Endothelial cell of umbilical vein (primary cell): ENCODE measurements around the gene PTH1R. TPM values are rescaled to one million over a fixed set of nuclear protein-coding genes. Genes with fewer than 3 reads are reported as not detected.

ENCODE experiments used
- BruUV-seq: library from RNA; stranded (reverse); fragments of 400-500 nt; replicated peaks from 2 replicates; lab custom pipeline; 2021; lab: Mats Ljungman, UMichigan
- CTCF ChIA-PET: fragments of 300-600, 350-600 bp; sonication (Branson Sonifier 250); formaldehyde crosslinking; loops from one replicate; lab custom pipeline; 2021; ENCODE audit warnings: antibody characterized with exemption, inconsistent platforms; lab: Charles Lee
- POLR2A ChIA-PET: fragments of 300-600, 350-600 bp; sonication (Branson Sonifier 250); formaldehyde crosslinking; loops from one replicate; lab custom pipeline; 2021; ENCODE audit warnings: antibody characterized with exemption, inconsistent platforms; lab: Charles Lee
- DNase-seq: peaks from one replicate; pipeline ENCODE4 v3.0.0-alpha.2; 2011; ENCODE audit warnings: low read depth, low spot score
- FAIRE-seq: peaks from 2 replicates; lab custom pipeline; 2011; peaks lifted over from hg19 to GRCh38; lab: Jason Lieb, UNC
- H2AFZ ChIP-seq: 2 replicates; pipeline ENCODE4 v1.6.0; 2012; ENCODE audit warnings: low read depth, low read length, control low read depth, inconsistent platforms
- H3K27ac ChIP-seq: 2 replicates; pipeline ENCODE4 v1.5.1; 2011; ENCODE audit warnings: low read depth, mild to moderate bottlenecking, control low read depth, low read length, moderate library complexity; ENCODE audit not compliant: insufficient read depth
- H3K27me3 ChIP-seq, 2 experiments: 2 replicates each; pipeline versions ENCODE4 v1.6.0 to v1.6.1; 2011; ENCODE audit warnings: low read length in 2 of 2, mixed read lengths in 1 of 2; ENCODE audit not compliant: control insufficient read depth in 2 of 2, insufficient read depth in 2 of 2
- H3K36me3 ChIP-seq, 2 experiments: 2 replicates in 1 of 2; 3 replicates in 1 of 2; pipeline ENCODE4 v1.5.1; 2011; ENCODE audit warnings: low read length in 2 of 2, mild to moderate bottlenecking in 1 of 2, moderate library complexity in 1 of 2; ENCODE audit not compliant: control insufficient read depth in 2 of 2, insufficient read depth in 2 of 2; ENCODE audit errors: extremely low read depth in 1 of 2
- H3K4me1 ChIP-seq: 3 replicates; pipeline ENCODE4 v1.5.1; 2011; ENCODE audit warnings: mild to moderate bottlenecking, low read length; ENCODE audit not compliant: control insufficient read depth, insufficient read depth; ENCODE audit errors: extremely low read depth
- H3K4me2 ChIP-seq: 2 replicates; pipeline ENCODE4 v1.6.1; 2011; ENCODE audit warnings: low read length, control low read depth, mixed read lengths; ENCODE audit not compliant: insufficient read depth
- H3K4me3 ChIP-seq, 3 experiments: fragments of 200-600 bp in 1 of 3; sonication (generic), shearing (Covaris generic) in 1 of 3; replicated peaks in 1 of 3; 2 replicates each; pipeline ENCODE4 v1.5.1; 2011 to 2016; ENCODE audit warnings: control low read depth in 3 of 3, low read length in 3 of 3, mild to moderate bottlenecking in 2 of 3, inconsistent platforms in 1 of 3, low read depth in 1 of 3, moderate library complexity in 1 of 3; ENCODE audit not compliant: insufficient read depth in 1 of 3
- H3K79me2 ChIP-seq: 2 replicates; pipeline ENCODE4 v1.6.0; 2012; ENCODE audit warnings: low read length, inconsistent platforms; ENCODE audit not compliant: control insufficient read depth, insufficient read depth
- H3K9ac ChIP-seq: replicated peaks from 2 replicates; pipeline ENCODE3; 2011; ENCODE audit warnings: low read length, control low read depth; ENCODE audit not compliant: insufficient read depth; ENCODE audit errors: extremely low read depth
- H3K9me1 ChIP-seq: replicated peaks from 3 replicates; pipeline ENCODE4 v1.6.0; 2011; ENCODE audit warnings: mild to moderate bottlenecking, low read length; ENCODE audit not compliant: control insufficient read depth, insufficient read depth; ENCODE audit errors: extremely low read depth
- H3K9me3 ChIP-seq: replicated peaks from 2 replicates; pipeline ENCODE4 v1.5.1; 2012; ENCODE audit warnings: low read length, inconsistent platforms; ENCODE audit not compliant: control insufficient read depth, insufficient read depth
- H4K20me1 ChIP-seq: replicated peaks from 2 replicates; pipeline ENCODE3; 2011; ENCODE audit warnings: mild to moderate bottlenecking, low read length; ENCODE audit not compliant: control insufficient read depth, insufficient read depth; ENCODE audit errors: extremely low read depth
- CTCF ChIP-seq, 2 donors: IDR thresholded peaks; 1 replicate in 1 of 2; 2 replicates in 1 of 2; pipeline ENCODE4 v1.5.1; 2011; ENCODE audit warnings: low read length in 2 of 2, mild to moderate bottlenecking in 2 of 2, moderate library complexity in 2 of 2, control low read depth in 1 of 2, inconsistent platforms in 1 of 2, low read depth in 1 of 2; ENCODE audit not compliant: insufficient read depth in 1 of 2; ENCODE audit errors: extremely low read depth in 1 of 2
- EZH2 ChIP-seq: IDR thresholded peaks from 2 replicates; pipeline ENCODE4 v1.6.1; 2012; ENCODE audit warnings: borderline replicate concordance, low read depth, mild to moderate bottlenecking, moderate library complexity, low read length, inconsistent platforms; ENCODE audit not compliant: severe bottlenecking
- FOS ChIP-seq: IDR thresholded peaks from 2 replicates; pipeline ENCODE4 v1.6.1; 2011; ENCODE audit warnings: mild to moderate bottlenecking, low read length, moderate library complexity, borderline replicate concordance; ENCODE audit not compliant: insufficient read depth
- GATA2 ChIP-seq: IDR thresholded peaks from 2 replicates; pipeline ENCODE4 v1.7.0; 2011; ENCODE audit warnings: low read depth, mild to moderate bottlenecking, moderate library complexity, mixed read lengths, low read length; ENCODE audit not compliant: insufficient read length, insufficient read depth
- JUN ChIP-seq: IDR thresholded peaks from 2 replicates; pipeline ENCODE4 v1.6.1; 2011; ENCODE audit warnings: borderline replicate concordance, low read depth; ENCODE audit not compliant: insufficient read length, insufficient read depth
- MAX ChIP-seq: IDR thresholded peaks from 2 replicates; pipeline ENCODE4 v1.6.1; 2011; ENCODE audit not compliant: insufficient read depth, insufficient read length
- MYC ChIP-seq: IDR thresholded peaks from one replicate; pipeline ENCODE4 v1.6.1; 2011; ENCODE audit warnings: mild to moderate bottlenecking, low read depth, low read length
- POLR2A ChIP-seq: IDR thresholded peaks from 2 replicates; pipeline ENCODE4 v1.6.1; 2012; ENCODE audit warnings: low read depth, mild to moderate bottlenecking, control low read depth, low read length
- POLR2AphosphoS5 ChIP-seq: IDR thresholded peaks from 2 replicates; pipeline ENCODE4 v1.6.1; 2012; ENCODE audit warnings: low read depth, mild to moderate bottlenecking, control low read depth, low read length, moderate library complexity; ENCODE audit not compliant: insufficient read depth
- dilution Hi-C: fragments of 300-500 bp; cut with MboI; formaldehyde crosslinking; loops from one replicate; pipeline ENCODE4 v1.15.0; 2019; ENCODE audit warnings: low sequenced_read_pairs; ENCODE audit not compliant: extremely low pct_ligation_motif_present
- intact Hi-C: fragments of 100-400 bp; cut with micrococcal nuclease; formaldehyde crosslinking; loops from one replicate; pipeline ENCODE4 v1.10.0; 2022
- polyA plus RNA-seq, 4 experiments: library from polyadenylated mRNA; depleted of rRNA in 3 of 4; stranded (reverse) in 3 of 4; unstranded in 1 of 4; fragments of >200 nt; gene quantifications; 2 replicates each; pipeline versions ENCODE4 v1.2.1 to v1.2.3, GENCODE V29; 2011 to 2012; ENCODE audit warnings: missing spikeins in 1 of 4
- total RNA-seq: library from RNA; stranded (reverse); gene quantifications from 2 replicates; pipeline ENCODE4 v1.2.3, GENCODE V29; 2021

The PTH1R gene
- total and polyA plus RNA-seq, 2 donors (not counting 3 experiments of a cell fraction or from before 2014, with no cell fraction given) = 0.08 to 0.46 TPM

GRCh38 chr3:46857485-46858341 is 19.8 kb upstream of the PTH1R start:
- FAIRE-seq (no peak), DNase-seq (no peak)
- no peak overlapping the region for H3K4me3 ChIP-seq
- no peaks in the 10 kb centered on the region for H3K9me3 ChIP-seq
- no TSS peak for BruUV-seq
- dilution Hi-C loops = no loop called here
- H3K9me1 ChIP-seq = no peaks in the 10 kb centered on the region
- no peak for TF ChIP-seq CTCF (IDR thresholded peaks at IDR 0.05; ENCODE audit: extremely low read depth in 1 of 2, insufficient read depth in 1 of 2, low read depth in 1 of 2, low read length in 2 of 2)
- no peak overlapping the region for H3K27ac ChIP-seq
- no peak overlapping the region for H3K9ac ChIP-seq
- ChIA-PET POLR2A (no interaction called here), CTCF (interaction anchor here (0.6 to 1.0 kb wide), 2 partner anchors 9 to 47 kb away, joined by 3 read pairs; no protein-coding TSS in a partner anchor)
- no peaks in the 10 kb centered on the region for H3K4me1 ChIP-seq
- no peak overlapping the region for H3K4me2 ChIP-seq
- no peak overlapping the region for H2AFZ ChIP-seq
- H4K20me1 ChIP-seq = no peaks in the 10 kb centered on the region
- no peaks in the 10 kb centered on the region for H3K79me2 ChIP-seq
- no peaks in the 10 kb centered on the region for H3K36me3 ChIP-seq
- peaks cover 0 to 5% of the 10 kb centered on the region in 2 experiments for H3K27me3 ChIP-seq
- intact Hi-C loops = no loop called here

- H3K27me3 ChIP-seq = peaks cover 0 to 5% of the 10 kb centered on the region in 2 experiments
- CTCF ChIA-PET = no interaction called here
- FAIRE-seq = no peak
Observed at GRCh38 chr3:46858456-46858855, 19.1 kb upstream of the PTH1R start.

More at GRCh38 chr3:46858456-46858855, 19.1 kb upstream of the PTH1R start:
- no peak for TF ChIP-seq FOS
- TF ChIP-seq GATA2 = no peak
- TF ChIP-seq MAX = no peak
- TF ChIP-seq POLR2AphosphoS5 = no peak
- no peak for TF ChIP-seq MYC
- no peak for TF ChIP-seq POLR2A
- no peak for TF ChIP-seq EZH2
- no peak for TF ChIP-seq CTCF (IDR thresholded peaks at IDR 0.05; ENCODE audit: extremely low read depth in 1 of 2, insufficient read depth in 1 of 2, low read depth in 1 of 2, low read length in 2 of 2)
- TF ChIP-seq JUN = no peak
- Histone ChIP-seq H3K9ac (no peak overlapping the region), H3K79me2 (no peaks in the 10 kb centered on the region), H4K20me1 (no peaks in the 10 kb centered on the region), H3K36me3 (no peaks in the 10 kb centered on the region), H3K4me3 (no peak overlapping the region), H2AFZ (no peak overlapping the region), H3K4me2 (no peak overlapping the region), H3K4me1 (no peaks in the 10 kb centered on the region), H3K9me1 (no peaks in the 10 kb centered on the region), H3K27ac (no peak overlapping the region), H3K9me3 (no peaks in the 10 kb centered on the region)
- DNase-seq = no peak
- POLR2A ChIA-PET = no interaction called here
- intact Hi-C loops (no loop called here), dilution Hi-C loops (no loop called here)
- no TSS peak for BruUV-seq
